Retinal pigment epithelial cell (primary cell): Measurements from ENCODE around the gene TCERG1L.

Experiments
- DNase-seq: peaks from one replicate; pipeline ENCODE4 v3.0.0-alpha.2; 2010; ENCODE audit warnings: low read depth
- H3K4me3 ChIP-seq: 2 replicates; pipeline ENCODE4 v1.5.1; 2011; ENCODE audit warnings: mild to moderate bottlenecking, low read length, control low read depth, moderate library complexity
- TF ChIP-seq, protein P1 (sequence below): conservative IDR thresholded peaks from 2 replicates; pipeline ENCODE4 v1.5.1; 2011; ENCODE audit warnings: low read depth, low read length, control low read depth, inconsistent platforms

The TCERG1L gene

DNA sequence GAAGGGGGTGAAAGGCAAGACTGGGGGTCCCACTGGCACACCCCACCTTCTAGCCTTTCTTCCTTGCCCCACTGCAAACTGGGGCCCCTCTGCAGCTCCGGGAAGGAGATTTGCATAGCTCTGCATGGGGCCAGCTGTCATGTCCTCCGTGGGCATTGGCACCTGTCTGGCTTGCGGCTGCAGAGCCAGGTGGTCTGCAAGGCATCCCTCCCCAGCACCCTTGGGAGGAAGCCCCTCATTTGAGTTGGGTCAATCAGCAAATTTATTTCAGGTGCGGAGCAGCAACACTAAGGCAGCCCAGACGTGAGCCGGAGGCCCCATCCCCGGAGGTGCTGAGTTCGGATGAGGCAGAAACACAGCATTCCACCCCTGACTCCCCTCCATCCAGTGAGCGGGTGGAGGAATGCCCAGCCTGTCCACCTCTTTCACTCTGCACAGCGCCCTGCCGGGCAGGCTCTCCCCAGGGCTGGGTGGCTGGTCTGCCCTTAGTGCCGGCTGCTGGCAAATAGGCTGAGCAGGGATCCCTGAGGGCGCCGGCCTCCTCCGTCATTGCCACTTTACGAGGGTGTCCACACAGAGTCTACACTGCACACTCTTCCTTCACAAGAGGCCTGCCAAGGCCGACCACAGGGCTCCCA is 143.2 kb downstream of the TCERG1L start:
- TF ChIP-seq, protein P1, sequence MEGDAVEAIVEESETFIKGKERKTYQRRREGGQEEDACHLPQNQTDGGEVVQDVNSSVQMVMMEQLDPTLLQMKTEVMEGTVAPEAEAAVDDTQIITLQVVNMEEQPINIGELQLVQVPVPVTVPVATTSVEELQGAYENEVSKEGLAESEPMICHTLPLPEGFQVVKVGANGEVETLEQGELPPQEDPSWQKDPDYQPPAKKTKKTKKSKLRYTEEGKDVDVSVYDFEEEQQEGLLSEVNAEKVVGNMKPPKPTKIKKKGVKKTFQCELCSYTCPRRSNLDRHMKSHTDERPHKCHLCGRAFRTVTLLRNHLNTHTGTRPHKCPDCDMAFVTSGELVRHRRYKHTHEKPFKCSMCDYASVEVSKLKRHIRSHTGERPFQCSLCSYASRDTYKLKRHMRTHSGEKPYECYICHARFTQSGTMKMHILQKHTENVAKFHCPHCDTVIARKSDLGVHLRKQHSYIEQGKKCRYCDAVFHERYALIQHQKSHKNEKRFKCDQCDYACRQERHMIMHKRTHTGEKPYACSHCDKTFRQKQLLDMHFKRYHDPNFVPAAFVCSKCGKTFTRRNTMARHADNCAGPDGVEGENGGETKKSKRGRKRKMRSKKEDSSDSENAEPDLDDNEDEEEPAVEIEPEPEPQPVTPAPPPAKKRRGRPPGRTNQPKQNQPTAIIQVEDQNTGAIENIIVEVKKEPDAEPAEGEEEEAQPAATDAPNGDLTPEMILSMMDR: no peak
- DNase-seq: no peak
- no peak overlapping the region for H3K4me3 ChIP-seq

GRCh38 chr10:131167036-131167860 is 144.3 kb downstream of the TCERG1L start:
- no peak for DNase-seq
- no peak overlapping the region for H3K4me3 ChIP-seq
- TF ChIP-seq, protein P1: no peak

- DNase-seq: no peak
- TF ChIP-seq, protein P1: no peak
Observed at GRCh38 chr10:131166486-131166885, 145.0 kb downstream of the TCERG1L start.

DNA sequence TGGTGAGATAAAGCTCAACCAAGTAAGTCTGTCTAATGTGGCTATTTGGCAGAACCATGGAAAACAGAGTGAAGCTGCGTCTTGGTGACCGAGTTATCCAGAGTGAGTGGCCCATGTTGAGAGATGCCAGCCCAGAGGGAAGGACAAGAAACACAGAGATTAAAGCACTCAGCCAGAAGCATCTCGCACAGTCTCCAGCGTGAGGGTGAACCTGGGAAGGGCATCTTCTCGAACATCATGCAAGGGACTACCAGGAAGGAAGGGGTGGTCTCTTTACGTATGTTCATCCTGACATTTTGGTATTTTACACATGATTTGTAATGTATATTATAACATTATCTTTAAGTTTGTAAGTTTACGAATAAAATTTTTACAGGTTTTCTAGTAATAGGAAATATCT is 146.4 kb downstream of the TCERG1L start:
- H3K4me3 ChIP-seq: no peak overlapping the region
- no peak for DNase-seq
- TF ChIP-seq, protein P1: no peak

More at GRCh38 chr10:131166486-131166885, 145.0 kb downstream of the TCERG1L start:
- no peak overlapping the region for H3K4me3 ChIP-seq

DNA sequence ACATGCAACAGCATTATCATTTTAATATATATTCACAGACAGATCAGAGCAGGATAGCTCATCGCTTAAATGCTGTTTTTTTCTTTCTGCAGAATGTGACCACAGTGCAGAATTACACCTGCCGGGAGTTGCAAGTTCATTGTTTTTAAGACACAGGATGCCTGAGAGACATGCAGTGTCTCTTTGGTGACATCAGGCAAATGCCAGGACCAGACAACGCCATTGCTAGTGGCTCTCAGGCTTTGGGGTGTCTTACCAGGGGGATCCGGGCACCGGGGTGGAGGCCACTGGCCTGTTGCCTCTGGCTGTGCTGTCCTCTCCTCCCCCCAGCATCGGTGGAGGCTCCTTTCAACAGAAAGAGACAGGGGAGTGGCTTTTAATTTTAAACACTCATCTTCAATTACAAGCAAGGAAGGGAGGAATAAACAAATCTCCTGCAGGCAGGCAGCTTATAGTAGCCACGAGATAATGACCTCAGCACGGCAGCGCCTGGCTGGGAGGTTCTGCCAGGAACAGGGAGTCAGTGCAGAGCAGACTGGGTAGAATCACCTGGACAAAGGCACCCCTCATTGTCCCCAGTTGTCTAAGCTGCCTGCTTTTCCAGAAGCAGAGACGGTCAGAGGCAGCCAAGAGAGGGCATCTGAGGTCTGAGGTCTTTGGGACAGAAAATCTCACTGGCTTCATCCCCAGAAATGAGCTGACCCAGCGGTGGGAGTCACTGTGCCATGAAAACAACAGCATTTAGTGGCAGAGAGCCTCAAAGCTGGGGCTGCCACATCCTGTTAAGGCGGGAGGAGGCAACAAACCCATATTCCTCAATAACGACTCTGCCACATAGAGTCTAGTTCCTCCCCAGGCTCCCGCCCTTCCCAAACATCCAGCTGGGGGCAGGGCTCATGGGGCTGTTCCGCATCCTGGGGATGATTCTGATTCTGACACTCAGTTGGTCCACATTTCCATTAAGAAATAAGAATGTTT is 148.4 kb downstream of the TCERG1L start:
- TF ChIP-seq, protein P1: no peak
- DNase-seq: no peak
- H3K4me3 ChIP-seq: no peak overlapping the region

- no peak overlapping the region for H3K4me3 ChIP-seq
- TF ChIP-seq, protein P1: no peak
- DNase-seq: no peak
Observed at GRCh38 chr10:131162211-131162610, 149.3 kb downstream of the TCERG1L start.
